ENCODE results near the gene TRIM41. TPM values are rescaled to one million over a fixed set of nuclear protein-coding genes. Genes with fewer than 3 reads are reported as not detected.

TRIM41 gene
- total and polyA plus RNA-seq, 2 of the 13 experiments (the other 11 are each of a cell fraction or from before 2014, with no cell fraction given): 10.2 to 16.7 TPM

GRCh38 chr5:181217111-181217802 lies 5.8 kb upstream of the TRIM41 start (continued):
- TF ChIP-seq HINFP (CRISPR knock-in tag; IDR thresholded peaks at IDR 0.05; ENCODE audit: low read depth) (no peak; the same call in 1 of the 2 replicates), MXD4 (CRISPR knock-in tag; IDR thresholded peaks at IDR 0.05) (peak; percentile 36), HNRNPL (IDR thresholded peaks at IDR 0.05; ENCODE audit: low read depth, low read length) (no peak), CEBPZ (IDR thresholded peaks at IDR 0.05; ENCODE audit: low read length) (no peak), ZNF749 (CRISPR knock-in tag; IDR thresholded peaks at IDR 0.05; ENCODE audit: borderline replicate concordance) (no peak), ZNF225 (CRISPR knock-in tag; IDR thresholded peaks at IDR 0.05) (no peak), NR2F1 (CRISPR knock-in tag; IDR thresholded peaks at IDR 0.05) (no peak), RFXANK (CRISPR knock-in tag; IDR thresholded peaks at IDR 0.05) (no peak), GLMP (CRISPR knock-in tag; IDR thresholded peaks at IDR 0.05; ENCODE audit: borderline replicate concordance) (no peak), SRSF4 (IDR thresholded peaks at IDR 0.05; ENCODE audit: low read depth, low read length, poor library complexity, severe bottlenecking) (no peak), DZIP1 (CRISPR knock-in tag; IDR thresholded peaks at IDR 0.05) (0 out of 2 replicates have a peak, but pooled peaks have one; percentile 57), MAFG (CRISPR knock-in tag; IDR thresholded peaks at IDR 0.05) (no peak), ZNF12 (CRISPR knock-in tag; IDR thresholded peaks at IDR 0.05) (no peak), RORA (CRISPR knock-in tag; IDR thresholded peaks at IDR 0.05) (no peak), LCORL (IDR thresholded peaks at IDR 0.05) (no peak), LCORL (CRISPR knock-in tag; IDR thresholded peaks at IDR 0.05) (0 out of 2 replicates have a peak, but pooled peaks have one; percentile 45), POGZ (CRISPR knock-in tag; IDR thresholded peaks at IDR 0.05) (0 out of 2 replicates have a peak, but pooled peaks have one; percentile 34), ATF3 (CRISPR knock-in tag; IDR thresholded peaks at IDR 0.05) (0 out of 2 replicates have a peak, but pooled peaks have one; percentile 10), TSC22D2 (CRISPR knock-in tag; IDR thresholded peaks at IDR 0.05; ENCODE audit: borderline replicate concordance) (no peak), PRMT3 (CRISPR knock-in tag; IDR thresholded peaks at IDR 0.05; ENCODE audit: borderline replicate concordance, low read depth) (no peak), ZNF160 (CRISPR knock-in tag; IDR thresholded peaks at IDR 0.05) (peak; percentile 44; the same call in 1 of the 2 replicates)
